Adrenal gland (tissue), 5 donors: ENCODE results near the gene PLEKHA4.

ENCODE experiments used
- POLR2A ChIP-seq, 2 donors: fragments of 450-650 bp; IDR thresholded peaks; one replicate each; pipeline ENCODE4 v1.6.1; 2017; ENCODE audit warnings: antibody characterized with exemption in 2 of 2, mild to moderate bottlenecking in 2 of 2, moderate library complexity in 1 of 2
- TF ChIP-seq, protein P1 (sequence below), 6 experiments: fragments of 450-650 bp in 4 of 6; fragments of 200-600 bp in 2 of 6; sonication (generic) in 1 of 6; IDR thresholded peaks; 1 replicate in 5 of 6; 2 replicates in 1 of 6; pipeline versions ENCODE4 v1.5.1 to v1.8.0; 2016 to 2021; ENCODE audit warnings: antibody characterized with exemption in 6 of 6, mild to moderate bottlenecking in 2 of 6, moderate library complexity in 1 of 6
- donor health status: DM: no; HTN: no; CAD: no.

DNA sequence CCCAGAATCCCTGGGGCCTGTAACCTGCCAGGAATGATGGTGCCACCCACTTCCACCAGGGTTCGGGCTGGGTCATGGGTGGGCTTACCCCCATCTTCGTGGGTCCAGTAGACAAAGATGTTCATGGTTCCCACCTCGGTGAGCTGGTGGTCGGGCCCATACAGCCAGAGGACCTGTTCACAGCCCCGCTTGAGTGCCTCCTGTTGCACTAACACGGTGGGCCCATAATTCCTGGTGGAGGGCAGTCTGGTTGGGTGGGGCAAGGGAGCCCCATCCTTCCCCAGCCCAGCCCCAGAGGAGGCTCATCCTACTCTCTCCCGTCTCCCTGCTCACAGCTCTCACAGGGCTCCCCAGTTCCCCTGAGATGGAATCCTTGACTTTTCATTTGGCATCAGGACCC lies 71.3 kb downstream of the PLEKHA4 start:
- TF ChIP-seq, protein P1, sequence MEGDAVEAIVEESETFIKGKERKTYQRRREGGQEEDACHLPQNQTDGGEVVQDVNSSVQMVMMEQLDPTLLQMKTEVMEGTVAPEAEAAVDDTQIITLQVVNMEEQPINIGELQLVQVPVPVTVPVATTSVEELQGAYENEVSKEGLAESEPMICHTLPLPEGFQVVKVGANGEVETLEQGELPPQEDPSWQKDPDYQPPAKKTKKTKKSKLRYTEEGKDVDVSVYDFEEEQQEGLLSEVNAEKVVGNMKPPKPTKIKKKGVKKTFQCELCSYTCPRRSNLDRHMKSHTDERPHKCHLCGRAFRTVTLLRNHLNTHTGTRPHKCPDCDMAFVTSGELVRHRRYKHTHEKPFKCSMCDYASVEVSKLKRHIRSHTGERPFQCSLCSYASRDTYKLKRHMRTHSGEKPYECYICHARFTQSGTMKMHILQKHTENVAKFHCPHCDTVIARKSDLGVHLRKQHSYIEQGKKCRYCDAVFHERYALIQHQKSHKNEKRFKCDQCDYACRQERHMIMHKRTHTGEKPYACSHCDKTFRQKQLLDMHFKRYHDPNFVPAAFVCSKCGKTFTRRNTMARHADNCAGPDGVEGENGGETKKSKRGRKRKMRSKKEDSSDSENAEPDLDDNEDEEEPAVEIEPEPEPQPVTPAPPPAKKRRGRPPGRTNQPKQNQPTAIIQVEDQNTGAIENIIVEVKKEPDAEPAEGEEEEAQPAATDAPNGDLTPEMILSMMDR (IDR thresholded peaks at IDR 0.05), result no peak
- TF ChIP-seq POLR2A (IDR thresholded peaks at IDR 0.05), result no peak
